Liver (tissue), 3 donors: ENCODE measurements around the gene SKAP1.

Experiments
- ATF3 ChIP-seq: IDR thresholded peaks from 2 replicates; pipeline ENCODE4 v1.6.1; 2016; ENCODE audit warnings: antibody characterized with exemption
- CTCF ChIP-seq: fragments of 150-350 bp; IDR thresholded peaks from 2 replicates; pipeline ENCODE4 v1.5.1; 2017; ENCODE audit warnings: improper control_type of control experiment, low read depth, low read length; ENCODE audit not compliant: missing input control
- EGR1 ChIP-seq, 2 donors: IDR thresholded peaks; 2 replicates each; pipeline ENCODE4 v1.6.1; 2016 to 2018; ENCODE audit warnings: antibody characterized with exemption in 2 of 2, low read depth in 2 of 2
- JUND ChIP-seq, 2 donors: IDR thresholded peaks; 2 replicates each; pipeline ENCODE4 v1.6.1; 2016; ENCODE audit warnings: antibody characterized with exemption in 2 of 2
- RAD21 ChIP-seq, 2 donors: IDR thresholded peaks; 2 replicates each; pipeline ENCODE4 v1.6.1; 2016; ENCODE audit warnings: antibody characterized with exemption in 2 of 2, mild to moderate bottlenecking in 2 of 2
- REST ChIP-seq: IDR thresholded peaks from 2 replicates; pipeline ENCODE4 v1.6.1; 2016; ENCODE audit warnings: antibody characterized with exemption, mild to moderate bottlenecking
- SP1 ChIP-seq: IDR thresholded peaks from 2 replicates; pipeline ENCODE4 v1.6.1; 2018; ENCODE audit warnings: antibody characterized with exemption, mild to moderate bottlenecking
- YY1 ChIP-seq: IDR thresholded peaks from 2 replicates; pipeline ENCODE4 v1.6.1; 2016; ENCODE audit warnings: antibody characterized with exemption, mild to moderate bottlenecking
- TF ChIP-seq, protein P1 (sequence below): IDR thresholded peaks from 2 replicates; pipeline ENCODE4 v1.6.1; 2016; ENCODE audit warnings: antibody characterized with exemption
- donor health status: healthy.
- donor health status: healthy.

- no peak for TF ChIP-seq CTCF
- no peak for TF ChIP-seq REST
- TF ChIP-seq, protein P1, sequence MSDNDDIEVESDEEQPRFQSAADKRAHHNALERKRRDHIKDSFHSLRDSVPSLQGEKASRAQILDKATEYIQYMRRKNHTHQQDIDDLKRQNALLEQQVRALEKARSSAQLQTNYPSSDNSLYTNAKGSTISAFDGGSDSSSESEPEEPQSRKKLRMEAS = no peak
- no peak for TF ChIP-seq SP1
- no peak for TF ChIP-seq YY1
- TF ChIP-seq ATF3 = no peak
- no peak for TF ChIP-seq RAD21 (IDR thresholded peaks at IDR 0.05)
- no peak for TF ChIP-seq EGR1 (IDR thresholded peaks at IDR 0.05; ENCODE audit: low read depth in 2 of 2)
- TF ChIP-seq JUND (IDR thresholded peaks at IDR 0.05) = no peak
Measured at GRCh38 chr17:48237456-48237855, 192.6 kb downstream of the SKAP1 start.
